Thoracic aorta (tissue), 2 donors: ENCODE measurements around the gene ARHGAP4. TPM values are rescaled to one million over a fixed set of nuclear protein-coding genes. Genes with fewer than 3 reads are reported as not detected.

Experiments
- ATAC-seq: fragments of 150-250 bp; one replicate; pipeline ENCODE4 v1.8.0; 2017; ENCODE audit warnings: low read depth; ENCODE audit not compliant: insufficient number of reproducible peaks, low FRiP score
- DNase-seq: peaks from one replicate; pipeline ENCODE4 v3.0.0-alpha.2; 2020; ENCODE audit warnings: low spot score
- H3K27ac ChIP-seq, 2 donors: fragments of 200-600 bp; sonication (generic); 1 replicate in 1 of 2; 2 replicates in 1 of 2; pipeline ENCODE4 v1.5.1; 2016; ENCODE audit warnings: mild to moderate bottlenecking in 2 of 2, moderate library complexity in 2 of 2
- H3K27me3 ChIP-seq: fragments of 200-600 bp; sonication (generic); replicated peaks from 2 replicates; pipeline ENCODE4 v1.6.0; 2016; ENCODE audit warnings: mild to moderate bottlenecking; ENCODE audit not compliant: insufficient read depth
- H3K36me3 ChIP-seq: fragments of 200-600 bp; sonication (generic); one replicate; pipeline ENCODE4 v1.5.1; 2016
- H3K4me1 ChIP-seq, 2 donors: fragments of 200-600 bp; sonication (generic); 1 replicate in 1 of 2; 2 replicates in 1 of 2; pipeline versions ENCODE4 v1.5.1 to v1.6.0; 2016; ENCODE audit warnings: low read depth in 2 of 2, mild to moderate bottlenecking in 1 of 2; ENCODE audit not compliant: control insufficient read depth in 1 of 2
- H3K4me3 ChIP-seq: fragments of 200-600 bp; sonication (generic); 2 replicates; pipeline ENCODE4 v1.5.1; 2016; ENCODE audit warnings: mild to moderate bottlenecking
- H3K9me3 ChIP-seq: fragments of 200-600 bp; sonication (generic); 2 replicates; pipeline ENCODE4 v1.5.1; 2016
- CTCF ChIP-seq: fragments of 200-600 bp; sonication (generic); IDR thresholded peaks from one replicate; pipeline ENCODE4 v1.5.1; 2019; ENCODE audit warnings: antibody characterized with exemption
- total RNA-seq, 2 donors: library from RNA; depleted of rRNA; stranded (reverse); fragments of >200 nt; gene quantifications; one replicate each; pipeline versions ENCODE4 v1.1.0 to v1.2.3, GENCODE V29; 2016

Gene ARHGAP4
- total RNA-seq, 2 donors from 2014 or later, result 31.7 to 92.1 TPM

GRCh38 chrX:153861733-153862310, 64.2 kb downstream of the ARHGAP4 start:
- no peaks in the 10 kb centered on the region for H3K27me3 ChIP-seq
- no peaks in the 10 kb centered on the region for H3K36me3 ChIP-seq
- no peaks in the 10 kb centered on the region for H3K4me1 ChIP-seq
- H3K9me3 ChIP-seq, result no peaks in the 10 kb centered on the region
- TF ChIP-seq CTCF, result no peak
- H3K4me3 ChIP-seq, result no peak overlapping the region
- no peak for ATAC-seq
- no peak overlapping the region for H3K27ac ChIP-seq
- DNase-seq, result no peak

DNA sequence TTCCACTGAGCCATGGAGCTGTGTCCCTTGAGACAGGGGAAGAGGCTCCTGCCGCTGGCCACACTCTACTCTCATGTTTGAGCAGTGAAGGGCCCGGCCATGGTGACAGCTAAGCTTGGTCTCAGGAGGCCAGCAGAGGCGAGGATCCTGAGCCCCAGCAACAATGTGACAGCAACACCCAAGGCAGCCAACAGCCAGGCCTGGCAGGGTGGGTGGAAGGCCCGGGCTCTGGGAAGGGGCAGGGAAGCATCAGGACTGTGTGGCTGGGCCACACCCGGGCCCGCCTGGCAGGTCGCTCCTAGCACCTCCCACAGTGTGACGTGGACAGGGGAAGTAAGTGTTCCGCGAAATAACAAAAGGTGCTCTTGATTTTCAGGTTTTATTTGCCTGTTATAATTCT, 64.9 kb downstream of the ARHGAP4 start:
- H3K27me3 ChIP-seq, result no peaks in the 10 kb centered on the region

More for the DNA sequence above, 64.9 kb downstream of the ARHGAP4 start:
- no peak overlapping the region for H3K27ac ChIP-seq
- no peak overlapping the region for H3K4me3 ChIP-seq
- no peaks in the 10 kb centered on the region for H3K36me3 ChIP-seq
- no peaks in the 10 kb centered on the region for H3K9me3 ChIP-seq
- TF ChIP-seq CTCF, result no peak
- ATAC-seq (no peak), DNase-seq (no peak)
- no peaks in the 10 kb centered on the region for H3K4me1 ChIP-seq

Other genes with a start within 250 kb of the ARHGAP4 start
- 10 to 100 TPM; 16.8 to 16.9 TPM for gene SLC6A8, start 238.3 kb downstream of the ARHGAP4 start, total RNA-seq
- 100 to 1,000 TPM in 1 of 2 donors, 10 to 100 TPM in 1; 82.7 to 104 TPM for gene BCAP31, start 201.9 kb downstream of the ARHGAP4 start, total RNA-seq
- 10 to 100 TPM; 24.3 to 40.6 TPM for gene ABCD1, start 201.4 kb downstream of the ARHGAP4 start, total RNA-seq
- gene PLXNB3, start 162.0 kb downstream of the ARHGAP4 start, total RNA-seq, result 10 to 100 TPM; 40.8 to 52.2 TPM
- 1 to 10 TPM; 4.9 to 9.5 TPM for gene SRPK3, start 145.2 kb downstream of the ARHGAP4 start, total RNA-seq
- 10 to 100 TPM; 70.9 to 91.9 TPM for gene IDH3G, start 131.9 kb downstream of the ARHGAP4 start, total RNA-seq
- 100 to 1,000 TPM; 103 to 299 TPM for gene SSR4, start 131.6 kb downstream of the ARHGAP4 start, total RNA-seq
- gene PDZD4, start 95.7 kb downstream of the ARHGAP4 start, total RNA-seq, result 10 to 100 TPM in 1 of 2 donors, 1 to 10 TPM in 1; 4.4 to 11.6 TPM
- 10 to 100 TPM in 1 of 2 donors, 1 to 10 TPM in 1; 1.1 to 18.3 TPM for gene L1CAM, start 40.1 kb downstream of the ARHGAP4 start, total RNA-seq
- not detected for gene AVPR2, start 21.6 kb downstream of the ARHGAP4 start, total RNA-seq
- gene NAA10, start 8.8 kb upstream of the ARHGAP4 start, total RNA-seq, result 10 to 100 TPM; 60.1 to 66.4 TPM
- 10 to 100 TPM; 11.2 to 21.4 TPM for gene RENBP, start 18.4 kb upstream of the ARHGAP4 start, total RNA-seq
- gene HCFC1, start 45.6 kb upstream of the ARHGAP4 start, total RNA-seq, result 10 to 100 TPM; 51.6 to 58.9 TPM
- gene TMEM187, start 46.5 kb upstream of the ARHGAP4 start, total RNA-seq, result 10 to 100 TPM in 1 of 2 donors, under 1 TPM in 1; 0.78 to 23.4 TPM
- gene IRAK1, start 93.6 kb upstream of the ARHGAP4 start, total RNA-seq, result 10 to 100 TPM; 71.0 to 83.9 TPM
- 100 to 1,000 TPM in 1 of 2 donors, 10 to 100 TPM in 1; 57.0 to 113 TPM for gene MECP2, start 171.5 kb upstream of the ARHGAP4 start, total RNA-seq
- not detected for gene OPN1LW, start 218.0 kb upstream of the ARHGAP4 start, total RNA-seq